Right lobe of liver (tissue), 4 donors: Measurements from ENCODE around the gene ARHGDIB.

Source experiments
- CTCF ChIP-seq, 4 donors: fragments of 200-600 bp in 3 of 4; fragments of 450-650 bp in 1 of 4; IDR thresholded peaks; one replicate each; pipeline versions ENCODE4 v1.5.1 to v1.8.0; 2016 to 2022; ENCODE audit warnings: antibody characterized with exemption in 4 of 4, mild to moderate bottlenecking in 2 of 4
- POLR2A ChIP-seq: fragments of 450-650 bp; IDR thresholded peaks from one replicate; pipeline ENCODE4 v1.6.1; 2017; ENCODE audit warnings: antibody characterized with exemption, mild to moderate bottlenecking
- donor health status: DM: no; HTN: no; CAD: no.
- donor health status: DM: no; HTN: no; CAD: no.
- donor health status: DM: no; HTN: yes; CAD: no.

- no peak for TF ChIP-seq CTCF (IDR thresholded peaks at IDR 0.05)
- TF ChIP-seq POLR2A: no peak
These were observed 15.2 kb downstream of the ARHGDIB start for GRCh38 chr12:14946162-14946561.
